Measurements from ENCODE around the gene PPP1R3F. TPM values are rescaled to one million over a fixed set of nuclear protein-coding genes. Genes with fewer than 3 reads are reported as not detected.
"Not testable (repeated sequence)": the region's sequence is repeated elsewhere in the genome, so short reads cannot be mapped to it uniquely, and the experiment has no call there.

Gene PPP1R3F
- total RNA-seq, 2 experiments from 2014 or later = 5.1 to 5.3 TPM

- POLR2A ChIA-PET; intact Hi-C loops (cut with micrococcal nuclease; ENCODE audit: unreplicated experiment); H4K20me1 ChIP-seq (ENCODE audit: insufficient read depth, low read length); DNase-seq (ENCODE audit: low spot score); H3K79me2 ChIP-seq (ENCODE audit: insufficient read depth, low read depth, low read length); BruUV-seq (replicated peaks); H2AFZ ChIP-seq (ENCODE audit: low read length); H3K4me1 ChIP-seq (ENCODE audit: insufficient read depth, low read length, poor library complexity, severe bottlenecking); H3K9me2 ChIP-seq (ENCODE audit: insufficient read depth, low read length); H3K27ac ChIP-seq (ENCODE audit: low read depth, low read length, poor library complexity, severe bottlenecking); H3K4me2 ChIP-seq (ENCODE audit: low read length); CTCF ChIA-PET (ENCODE audit: unreplicated experiment); H3K4me3 ChIP-seq (ENCODE audit: low read depth, low read length, poor library complexity, severe bottlenecking); H3K9me3 ChIP-seq (ENCODE audit: low read length); H3K36me3 ChIP-seq (ENCODE audit: insufficient read depth, low read length): not testable (repeated sequence)
These were observed 61.7 kb downstream of the PPP1R3F start, which contains the start of gene GAGE13 for GRCh38 chrX:49331282-49331681. Gene GAGE13 (plus strand): TSS chrX:49331582. CDS start chrX:49332738, 1,156 bp downstream.

GRCh38 chrX:49331841-49332240, 62.2 kb downstream of the PPP1R3F start:
- H3K4me2 ChIP-seq (ENCODE audit: low read length); H3K4me3 ChIP-seq (ENCODE audit: low read depth, low read length, poor library complexity, severe bottlenecking); H3K4me1 ChIP-seq (ENCODE audit: insufficient read depth, low read length, poor library complexity, severe bottlenecking); intact Hi-C loops (cut with micrococcal nuclease; ENCODE audit: unreplicated experiment); CTCF ChIA-PET (ENCODE audit: unreplicated experiment); DNase-seq (ENCODE audit: low spot score); H3K36me3 ChIP-seq (ENCODE audit: insufficient read depth, low read length); H3K27ac ChIP-seq (ENCODE audit: low read depth, low read length, poor library complexity, severe bottlenecking); POLR2A ChIA-PET; H3K9me3 ChIP-seq (ENCODE audit: low read length); H4K20me1 ChIP-seq (ENCODE audit: insufficient read depth, low read length); H3K79me2 ChIP-seq (ENCODE audit: insufficient read depth, low read depth, low read length); H3K9me2 ChIP-seq (ENCODE audit: insufficient read depth, low read length); H2AFZ ChIP-seq (ENCODE audit: low read length); BruUV-seq (replicated peaks): not testable (repeated sequence)

Other genes with a start within 250 kb of the PPP1R3F start
- gene TFE3, start 226.4 kb upstream of the PPP1R3F start, total RNA-seq (2014; rRNA removed; shearing (Covaris generic)) = 7.6 and 10.2 TPM in 2 replicates
- gene TFE3, start 226.4 kb upstream of the PPP1R3F start, total RNA-seq (2022) = 19.0 and 19.8 TPM in 2 replicates
- 0.95 and 1.4 TPM in 2 replicates for gene CCDC120, start 210.8 kb upstream of the PPP1R3F start, total RNA-seq (2014; rRNA removed; shearing (Covaris generic))
- gene CCDC120, start 210.8 kb upstream of the PPP1R3F start, total RNA-seq (2022) = 3.6 and 4.1 TPM in 2 replicates
- 2.3 and 8.1 TPM in 2 replicates for gene PRAF2, start 195.8 kb upstream of the PPP1R3F start, total RNA-seq (2014; rRNA removed; shearing (Covaris generic))
- 17.5 and 20.3 TPM in 2 replicates for gene PRAF2, start 195.8 kb upstream of the PPP1R3F start, total RNA-seq (2022)
- 32.4 and 37.6 TPM in 2 replicates for gene WDR45, start 189.9 kb upstream of the PPP1R3F start, total RNA-seq (2014; rRNA removed; shearing (Covaris generic))
- gene WDR45, start 189.9 kb upstream of the PPP1R3F start, total RNA-seq (2022) = 46.2 and 48.7 TPM in 2 replicates
- gene GPKOW, start 146.1 kb upstream of the PPP1R3F start, total RNA-seq (2014; rRNA removed; shearing (Covaris generic)) = 18.8 and 27.5 TPM in 2 replicates
- 16.8 and 17.7 TPM in 2 replicates for gene GPKOW, start 146.1 kb upstream of the PPP1R3F start, total RNA-seq (2022)
- gene MAGIX, start 107.0 kb upstream of the PPP1R3F start, total RNA-seq (2014; rRNA removed; shearing (Covaris generic)) = 0.85 and 1.0 TPM in 2 replicates
- gene MAGIX, start 107.0 kb upstream of the PPP1R3F start, total RNA-seq (2022) = 1.1 and 1.7 TPM in 2 replicates
- 16.7 and 21.2 TPM in 2 replicates for gene PLP2, start 97.9 kb upstream of the PPP1R3F start, total RNA-seq (2014; rRNA removed; shearing (Covaris generic))
- 54.3 and 56.9 TPM in 2 replicates for gene PLP2, start 97.9 kb upstream of the PPP1R3F start, total RNA-seq (2022)
- gene PRICKLE3, start 83.4 kb upstream of the PPP1R3F start, total RNA-seq (2014; rRNA removed; shearing (Covaris generic)) = 9.9 and 10.6 TPM in 2 replicates
- 11.0 and 16.7 TPM in 2 replicates for gene PRICKLE3, start 83.4 kb upstream of the PPP1R3F start, total RNA-seq (2022)
- gene SYP, start 69.6 kb upstream of the PPP1R3F start, total RNA-seq (2014; rRNA removed; shearing (Covaris generic)) = 0.79 and 2.3 TPM in 2 replicates
- gene SYP, start 69.6 kb upstream of the PPP1R3F start, total RNA-seq (2022) = 2.3 and 2.9 TPM in 2 replicates
- gene CACNA1F, start 36.5 kb upstream of the PPP1R3F start, total RNA-seq (2014; rRNA removed; shearing (Covaris generic)) = not detected in 2 replicates
- not detected in 2 replicates for gene CACNA1F, start 36.5 kb upstream of the PPP1R3F start, total RNA-seq (2022)
- gene CCDC22, start 34.3 kb upstream of the PPP1R3F start, total RNA-seq (2014; rRNA removed; shearing (Covaris generic)) = not detected in 2 replicates
- 10.8 and 13.7 TPM in 2 replicates for gene CCDC22, start 34.3 kb upstream of the PPP1R3F start, total RNA-seq (2022)
- 0.06 TPM in 1 of 2 replicates, not detected in the other for gene FOXP3, start 5.1 kb upstream of the PPP1R3F start, total RNA-seq (2014; rRNA removed; shearing (Covaris generic))
- gene FOXP3, start 5.1 kb upstream of the PPP1R3F start, total RNA-seq (2022) = 0.57 and 0.59 TPM in 2 replicates
- not detected in 2 replicates for gene GAGE10, start 33.9 kb downstream of the PPP1R3F start, total RNA-seq (2014; rRNA removed; shearing (Covaris generic))
- gene GAGE10, start 33.9 kb downstream of the PPP1R3F start, total RNA-seq (2022) = not detected in 2 replicates
- gene GAGE12J, start 52.2 kb downstream of the PPP1R3F start, total RNA-seq (2014; rRNA removed; shearing (Covaris generic)) = not detected in 2 replicates
- not detected in 2 replicates for gene GAGE12J, start 52.2 kb downstream of the PPP1R3F start, total RNA-seq (2022)
- not detected in 2 replicates for gene GAGE13, start 61.8 kb downstream of the PPP1R3F start, total RNA-seq (2014; rRNA removed; shearing (Covaris generic))
- gene GAGE13, start 61.8 kb downstream of the PPP1R3F start, total RNA-seq (2022) = not detected in 2 replicates

Data from OCI-LY7 (cell line).